ENCODE measurements around the gene MYO5B. TPM values are rescaled to one million over a fixed set of nuclear protein-coding genes. Genes with fewer than 3 reads are reported as not detected.

The MYO5B gene
- total and polyA plus RNA-seq, 9 of the 15 experiments (the other 6 are each of a cell fraction or from before 2014, with no cell fraction given), result 0.07 to 0.42 (median 0.28) TPM

DNA sequence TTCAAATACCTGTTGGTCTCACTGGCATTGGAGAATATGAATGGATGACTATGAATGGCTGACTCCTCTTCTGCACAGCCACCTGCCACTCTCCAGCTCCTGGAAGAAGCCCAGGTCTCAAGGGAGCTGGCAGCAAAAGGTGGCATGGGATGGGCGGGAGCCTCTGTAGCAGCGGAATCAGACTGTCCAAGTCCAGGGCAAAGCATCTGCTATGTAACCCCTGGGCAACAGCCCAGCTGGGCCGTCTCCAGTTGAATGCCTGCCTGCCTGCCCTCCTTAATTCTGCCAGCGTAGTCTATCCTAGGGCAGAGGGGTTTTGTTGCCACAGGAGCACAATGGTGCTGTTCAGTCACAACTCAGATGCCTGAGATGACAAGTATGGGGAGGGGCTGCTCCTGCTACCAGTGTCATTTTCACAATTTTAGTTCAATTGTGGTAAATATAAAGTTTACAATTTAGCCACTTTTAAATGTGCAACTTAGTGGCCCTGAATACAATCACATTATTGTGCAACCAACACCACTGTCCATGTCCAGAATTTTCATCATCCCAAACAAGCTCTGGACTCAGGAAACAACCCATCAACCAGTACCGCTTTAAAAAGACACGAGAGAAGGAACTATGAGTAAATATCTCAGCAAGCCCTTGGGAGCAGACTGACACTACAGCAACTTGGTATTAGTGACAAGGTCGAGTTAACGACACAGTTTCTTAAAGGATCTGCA, 115.2 kb downstream of the MYO5B start:
- Histone ChIP-seq H3K4me1 (replicated peaks in 1 of 2; ENCODE audit: control insufficient read depth in 2 of 2, insufficient read depth in 2 of 2, low read length in 2 of 2) (no peaks in the 10 kb centered on the region), H3K9me1 (ENCODE audit: control insufficient read depth, insufficient read depth, low read length) (no peaks in the 10 kb centered on the region), H3K27ac (ENCODE audit: extremely low read depth, low read depth, low read length) (no peak overlapping the region), H3K4me3 (no peak overlapping the region), H3K79me2 (ENCODE audit: control insufficient read depth, insufficient read depth, low read length) (no peaks in the 10 kb centered on the region), H3K9me3 (replicated peaks; ENCODE audit: control insufficient read depth, insufficient read depth, low read depth, low read length) (no peaks in the 10 kb centered on the region), H4K20me1 (replicated peaks; ENCODE audit: control insufficient read depth, insufficient read depth, low read length) (no peaks in the 10 kb centered on the region), H3K9ac (ENCODE audit: insufficient read depth in 1 of 2, low read depth in 2 of 2, low read length in 2 of 2) (no peak overlapping the region), H3K36me3 (ENCODE audit: control insufficient read depth, insufficient read depth, low read length) (no peaks in the 10 kb centered on the region), H2AFZ (ENCODE audit: low read depth, low read length) (no peak overlapping the region), H3K27me3 (ENCODE audit: control insufficient read depth in 2 of 2, insufficient read depth in 2 of 2, low read length in 2 of 2) (peaks cover 0 to 14% of the 10 kb centered on the region in 2 experiments; a peak in 3 of 5 replicates), H3K4me2 (ENCODE audit: insufficient read depth, low read length) (no peak overlapping the region)
- BruUV-seq (replicated peaks), result no TSS peak
- POLR2A ChIA-PET, result no interaction called here
- WGBS (ENCODE audit: insufficient coverage, low coverage, missing lambda C conversion rate), result 0% methylated on average over 7 of the region's 8 CpGs
- intact Hi-C loops (cut with micrococcal nuclease), result no loop called here
- in situ Hi-C loops (cut with MboI), result no loop called here
- no peak for TF ChIP-seq RBM25 (IDR thresholded peaks at IDR 0.05; ENCODE audit: low read depth, low read length, severe bottlenecking)
- CTCF ChIA-PET (ENCODE audit: low intra/inter-chr PET ratio), result no interaction called here
- FAIRE-seq (no peak), ATAC-seq (no peak), DNase-seq (ENCODE audit: extremely low read depth in 1 of 4, low spot score in 3 of 4) (no peak)

DNA sequence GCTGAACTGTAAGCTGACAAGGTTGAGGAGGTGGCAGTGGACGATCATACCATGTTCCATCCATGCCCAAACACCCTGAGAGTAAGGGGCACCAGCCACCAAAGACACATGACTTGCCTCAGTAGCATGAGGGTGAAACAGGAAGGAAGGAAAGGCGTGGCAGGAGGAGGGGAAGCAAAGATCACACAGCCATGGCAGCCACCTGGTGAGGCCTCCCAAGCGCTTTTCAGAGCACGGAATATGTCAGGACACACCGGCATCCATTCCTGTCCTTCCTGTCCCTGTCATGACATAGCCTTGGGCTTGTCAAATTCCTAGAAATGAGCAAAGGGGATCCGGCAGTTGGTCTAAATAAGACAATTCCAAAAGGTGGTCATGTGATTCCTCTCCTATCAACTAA, 118.7 kb downstream of the MYO5B start:
- intact Hi-C loops (cut with micrococcal nuclease), result no loop called here
- TF ChIP-seq EP400 (IDR thresholded peaks at IDR 0.05), result no peak
- TF ChIP-seq, protein P1, sequence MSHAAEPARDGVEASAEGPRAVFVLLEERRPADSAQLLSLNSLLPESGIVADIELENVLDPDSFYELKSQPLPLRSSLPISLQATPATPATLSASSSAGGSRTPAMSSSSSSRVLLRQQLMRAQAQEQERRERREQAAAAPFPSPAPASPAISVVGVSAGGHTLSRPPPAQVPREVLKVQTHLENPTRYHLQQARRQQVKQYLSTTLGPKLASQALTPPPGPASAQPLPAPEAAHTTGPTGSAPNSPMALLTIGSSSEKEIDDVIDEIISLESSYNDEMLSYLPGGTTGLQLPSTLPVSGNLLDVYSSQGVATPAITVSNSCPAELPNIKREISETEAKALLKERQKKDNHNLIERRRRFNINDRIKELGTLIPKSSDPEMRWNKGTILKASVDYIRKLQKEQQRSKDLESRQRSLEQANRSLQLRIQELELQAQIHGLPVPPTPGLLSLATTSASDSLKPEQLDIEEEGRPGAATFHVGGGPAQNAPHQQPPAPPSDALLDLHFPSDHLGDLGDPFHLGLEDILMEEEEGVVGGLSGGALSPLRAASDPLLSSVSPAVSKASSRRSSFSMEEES (CRISPR knock-in tag; IDR thresholded peaks at IDR 0.05), result peak; percentile 48
- 0% methylated on average over 3 of the region's 6 CpGs for WGBS (ENCODE audit: insufficient coverage, low coverage, missing lambda C conversion rate)
- Histone ChIP-seq H3K27me3 (ENCODE audit: control insufficient read depth in 2 of 2, insufficient read depth in 2 of 2, low read length in 2 of 2) (peaks cover 0 to 14% of the 10 kb centered on the region in 2 experiments; a peak in 3 of 5 replicates), H3K36me3 (ENCODE audit: control insufficient read depth, insufficient read depth, low read length) (no peaks in the 10 kb centered on the region), H3K27ac (ENCODE audit: extremely low read depth, low read depth, low read length) (no peak overlapping the region), H3K79me2 (ENCODE audit: control insufficient read depth, insufficient read depth, low read length) (no peaks in the 10 kb centered on the region), H3K4me1 (replicated peaks in 1 of 2; ENCODE audit: control insufficient read depth in 2 of 2, insufficient read depth in 2 of 2, low read length in 2 of 2) (no peaks in the 10 kb centered on the region), H4K20me1 (replicated peaks; ENCODE audit: control insufficient read depth, insufficient read depth, low read length) (no peaks in the 10 kb centered on the region), H3K4me2 (ENCODE audit: insufficient read depth, low read length) (no peak overlapping the region), H3K9ac (ENCODE audit: insufficient read depth in 1 of 2, low read depth in 2 of 2, low read length in 2 of 2) (no peak overlapping the region), H3K4me3 (no peak overlapping the region), H3K9me3 (replicated peaks; ENCODE audit: control insufficient read depth, insufficient read depth, low read depth, low read length) (no peaks in the 10 kb centered on the region), H2AFZ (ENCODE audit: low read depth, low read length) (no peak overlapping the region), H3K9me1 (ENCODE audit: control insufficient read depth, insufficient read depth, low read length) (no peaks in the 10 kb centered on the region)
- no peak for ATAC-seq
- no peak for DNase-seq (ENCODE audit: extremely low read depth in 1 of 4, low spot score in 3 of 4)
- in situ Hi-C loops (cut with MboI), result no loop called here
- POLR2A ChIA-PET, result no interaction called here
- CTCF ChIA-PET (ENCODE audit: low intra/inter-chr PET ratio), result no interaction called here
- no peak for FAIRE-seq
- BruUV-seq (replicated peaks), result no TSS peak
